H54 (cell line): ENCODE results near the gene MPDZ.
"Not testable (repeated sequence)": the region's sequence is repeated elsewhere in the genome, so short reads cannot be mapped to it uniquely, and the experiment has no call there.

ENCODE experiments used
- DNase-seq: peaks from one replicate; pipeline ENCODE4 v3.0.0; 2011; ENCODE audit warnings: low spot score, mixed read lengths; ENCODE audit not compliant: insufficient read length
- FAIRE-seq: peaks from 3 replicates; lab custom pipeline; 2011; peaks lifted over from hg19 to GRCh38; lab: Jason Lieb, UNC
- POLR2A ChIP-seq: IDR thresholded peaks from 2 replicates; pipeline ENCODE4 v1.6.1; 2011; ENCODE audit warnings: low read depth, mild to moderate bottlenecking, low read length

Gene MPDZ

DNA sequence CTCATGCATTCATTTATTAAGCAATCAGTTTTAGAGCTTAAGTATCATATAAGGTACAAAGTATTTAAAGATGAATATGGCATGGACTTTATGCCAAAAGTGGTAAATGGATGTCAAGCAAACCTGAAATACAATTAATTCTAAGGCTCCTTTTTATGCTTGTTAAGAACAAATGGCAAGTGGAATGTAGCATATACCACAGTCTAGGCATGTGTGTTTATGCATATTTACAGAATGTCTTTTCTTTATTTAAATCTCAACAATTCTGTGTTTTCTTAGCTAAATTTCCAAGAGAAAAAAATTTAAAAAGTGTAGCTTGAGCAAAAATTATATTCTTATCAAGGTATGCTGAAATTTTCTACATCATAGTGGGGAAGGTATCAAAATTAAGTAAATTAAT, 39.8 kb downstream of the MPDZ start:
- DNase-seq (no peak), FAIRE-seq (no peak)
- no peak for TF ChIP-seq POLR2A

DNA sequence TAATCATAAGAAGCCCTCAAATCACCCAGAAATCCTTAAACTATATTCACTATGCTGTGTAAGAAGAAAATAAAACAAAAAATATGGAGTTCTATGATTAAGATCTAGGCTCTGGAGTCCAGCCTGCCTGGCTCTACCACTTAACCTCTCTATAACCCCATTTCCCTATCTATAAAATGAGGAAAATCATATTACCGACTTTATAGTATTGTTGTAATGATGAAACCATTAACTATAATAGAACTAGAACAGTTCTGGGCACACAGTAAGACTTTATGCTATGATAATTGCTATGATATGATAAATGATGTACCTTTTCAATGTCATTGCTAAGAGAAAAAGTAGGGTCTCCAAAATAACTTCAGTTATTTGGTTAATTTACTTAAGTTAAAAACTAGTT, 40.3 kb downstream of the MPDZ start:
- no peak for FAIRE-seq
- TF ChIP-seq POLR2A = no peak

DNA sequence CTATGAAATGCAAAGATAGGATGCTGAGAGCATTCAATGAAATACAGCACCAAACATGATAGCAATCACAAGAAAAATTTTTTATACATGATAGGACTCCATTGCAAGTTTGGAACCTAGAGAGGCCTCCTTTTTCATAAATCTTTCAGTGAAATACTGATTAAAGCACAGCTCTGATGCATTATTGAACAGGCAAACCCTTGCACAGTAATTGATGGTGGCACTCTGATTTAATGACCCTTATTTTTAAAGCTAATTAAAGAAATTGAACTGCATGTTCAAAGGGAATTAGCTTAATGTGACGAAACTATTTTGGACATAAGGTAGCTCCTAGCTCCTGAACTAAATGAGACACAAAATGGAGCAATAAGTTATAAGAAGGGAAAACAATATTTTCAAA, 44.6 kb downstream of the MPDZ start:
- TF ChIP-seq POLR2A = no peak
- no peak for FAIRE-seq
- DNase-seq = no peak

More for the DNA sequence above, 40.3 kb downstream of the MPDZ start:
- DNase-seq = no peak

DNA sequence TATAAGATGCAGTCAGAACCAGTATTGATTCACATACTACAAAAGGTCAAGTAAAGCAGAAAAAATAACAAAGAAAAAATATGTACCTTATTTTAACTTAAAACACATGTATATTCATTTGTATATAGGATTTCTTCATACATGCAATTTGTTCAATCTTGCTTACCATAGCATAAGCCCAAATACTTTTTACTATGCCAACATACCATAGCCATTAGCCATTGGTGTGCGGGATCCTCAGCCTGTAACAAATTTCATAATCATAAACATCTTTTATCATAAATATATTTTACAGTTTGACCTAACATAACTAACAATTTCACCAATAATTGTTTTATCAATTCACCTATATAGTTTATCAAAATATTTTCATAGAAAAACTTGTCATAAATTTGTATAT, 51.1 kb downstream of the MPDZ start:
- no peak for DNase-seq
- TF ChIP-seq POLR2A = no peak
- FAIRE-seq = no peak

DNA sequence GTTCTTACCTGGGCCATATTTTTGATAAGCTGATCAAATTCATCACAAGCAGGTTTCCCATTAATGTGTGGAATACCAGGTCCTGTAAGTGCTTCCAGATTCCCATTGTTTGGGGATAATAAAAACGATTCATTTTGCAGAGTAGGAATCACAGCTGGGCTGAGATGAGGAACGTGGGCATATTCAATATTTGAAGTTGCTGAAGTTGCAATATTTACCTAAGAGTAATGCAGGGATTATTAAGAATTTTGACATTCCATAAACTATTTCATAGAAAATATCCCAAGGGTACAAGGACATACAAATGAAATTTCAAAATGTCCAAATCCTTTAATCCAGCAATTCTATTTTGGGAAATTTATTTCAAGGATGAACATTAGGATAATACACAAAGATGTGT, 55.1 kb downstream of the MPDZ start:
- no peak for TF ChIP-seq POLR2A
- DNase-seq (no peak), FAIRE-seq (no peak)

DNA sequence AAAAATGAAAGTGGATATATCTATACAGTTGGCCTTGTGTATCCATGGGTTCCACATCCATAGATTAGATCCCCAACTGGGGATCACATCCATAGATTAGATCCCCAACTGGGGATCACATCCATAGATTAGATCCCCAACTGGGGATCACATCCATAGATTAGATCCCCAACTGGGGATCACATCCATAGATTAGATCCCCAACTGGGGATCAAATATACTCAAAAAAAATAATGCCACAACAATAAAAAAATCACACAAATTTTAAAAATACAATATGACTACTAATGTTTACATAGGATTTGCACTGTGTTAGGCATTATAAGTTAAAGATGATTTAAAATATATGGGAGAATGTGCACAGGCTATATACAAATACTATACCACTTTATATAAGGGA, 56.8 kb downstream of the MPDZ start:
- FAIRE-seq, DNase-seq: not testable (repeated sequence)

DNA sequence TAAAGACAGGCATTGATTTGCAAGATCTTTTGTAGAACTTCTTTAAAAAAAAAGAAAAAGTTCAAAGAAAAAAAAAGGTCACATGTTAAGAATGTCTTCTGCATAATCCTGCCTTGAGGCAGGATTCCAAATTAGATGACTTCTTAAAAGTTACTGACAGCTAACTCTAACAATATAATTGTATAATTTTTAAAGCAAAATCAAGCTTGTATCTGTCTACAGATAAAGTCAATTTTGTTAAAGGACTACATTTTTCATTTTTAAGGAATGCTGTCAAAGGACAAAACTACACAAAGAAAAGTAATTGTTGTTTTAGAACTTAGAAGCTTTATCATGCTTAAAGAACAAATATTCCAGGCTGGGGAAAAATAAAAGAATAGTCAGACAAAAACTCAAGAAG, 57.8 kb downstream of the MPDZ start:
- DNase-seq (no peak), FAIRE-seq (no peak)
- no peak for TF ChIP-seq POLR2A

DNA sequence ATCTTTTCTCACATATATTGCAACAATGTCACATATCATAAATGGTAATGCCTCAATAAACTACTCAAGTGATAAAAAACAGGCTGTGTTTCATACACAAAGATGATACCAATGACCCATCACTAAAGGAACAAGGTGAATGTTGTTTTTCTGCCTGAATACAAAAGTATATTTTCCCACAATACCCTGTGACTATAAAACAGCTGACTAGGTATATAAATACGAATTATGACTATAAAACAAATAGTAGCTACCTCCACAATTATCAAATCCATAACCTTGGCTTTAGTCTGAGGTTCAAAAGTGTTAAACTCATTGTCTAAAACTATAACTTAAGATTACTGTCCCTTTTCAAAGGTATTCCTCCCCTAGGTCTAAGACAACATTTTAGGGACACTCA, 58.7 kb downstream of the MPDZ start:
- FAIRE-seq (no peak), DNase-seq (no peak)
- no peak for TF ChIP-seq POLR2A

DNA sequence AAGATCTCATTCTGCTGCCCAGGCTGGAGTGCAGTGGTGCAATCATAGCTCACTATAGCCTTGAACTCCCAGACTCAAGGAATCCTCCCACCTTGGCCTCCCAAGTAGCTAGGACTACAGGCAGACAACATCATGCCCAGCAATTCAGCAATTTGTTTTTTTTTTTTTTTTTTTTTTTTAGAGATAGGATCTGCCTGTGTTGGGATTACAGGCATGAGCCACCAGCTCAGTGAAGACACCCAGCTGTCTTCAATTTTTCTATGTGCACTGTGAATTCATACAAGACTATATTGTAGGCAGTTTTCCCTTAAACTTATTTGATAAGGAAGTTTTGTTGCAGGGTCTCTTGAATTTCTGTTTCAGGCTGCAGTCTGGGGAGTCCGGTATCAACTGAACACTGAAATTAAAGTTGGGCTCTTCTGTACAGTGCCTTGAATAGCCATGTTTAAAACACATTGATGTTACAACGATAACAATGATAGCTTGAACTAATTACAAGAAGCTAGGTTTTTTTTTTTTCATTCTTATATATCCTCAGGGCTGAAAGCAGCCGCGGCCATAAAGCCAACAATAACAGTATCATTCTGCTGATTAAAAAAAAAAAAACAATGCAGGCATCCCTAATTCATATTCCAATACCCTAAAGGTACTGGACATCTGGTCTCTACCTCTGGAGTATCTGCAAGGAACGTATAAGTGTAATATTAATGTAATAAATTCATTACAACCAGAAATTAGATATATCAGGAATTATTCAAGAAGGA, 63.5 kb downstream of the MPDZ start:
- no peak for TF ChIP-seq POLR2A
- no peak for FAIRE-seq
- DNase-seq = no peak

DNA sequence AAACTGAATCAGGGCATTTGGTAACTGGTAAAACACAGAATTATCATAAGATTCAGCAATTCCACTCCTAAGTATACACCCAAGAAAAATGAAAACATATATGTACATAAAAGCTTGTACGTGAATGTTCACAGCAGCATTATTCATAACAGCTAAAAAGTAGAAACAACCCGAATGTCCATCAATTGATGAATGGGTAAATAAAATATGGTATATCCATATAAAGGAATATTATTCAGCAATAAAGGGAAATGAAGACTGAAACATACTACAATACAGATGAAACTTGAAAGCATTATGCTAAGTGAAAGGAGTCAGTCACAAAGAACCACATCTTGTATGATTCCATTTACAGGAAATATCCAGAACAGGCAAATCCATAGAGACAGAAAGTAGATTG, 65.5 kb downstream of the MPDZ start:
- no peak for TF ChIP-seq POLR2A
- no peak for DNase-seq
- FAIRE-seq = no peak

DNA sequence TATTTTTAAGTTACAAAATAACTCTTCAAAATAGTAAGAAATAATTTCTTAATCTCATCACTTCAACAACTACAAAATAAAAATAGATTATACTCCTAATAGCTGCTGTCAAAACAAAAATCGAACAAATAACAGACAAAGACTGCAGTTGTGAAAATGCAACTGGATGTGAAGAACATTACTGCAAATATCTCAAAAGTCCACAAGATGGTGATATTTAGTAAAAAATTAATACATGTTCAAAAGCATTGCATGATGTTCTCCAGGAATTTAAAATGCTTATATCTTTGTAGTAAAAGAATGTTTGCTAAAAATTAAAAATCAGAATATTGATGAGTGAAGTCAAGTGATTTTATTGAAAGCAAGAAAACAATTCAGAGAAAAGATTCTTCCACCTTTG, 66.2 kb downstream of the MPDZ start:
- FAIRE-seq (peak; percentile 57), DNase-seq (no peak)
- TF ChIP-seq POLR2A = no peak

DNA sequence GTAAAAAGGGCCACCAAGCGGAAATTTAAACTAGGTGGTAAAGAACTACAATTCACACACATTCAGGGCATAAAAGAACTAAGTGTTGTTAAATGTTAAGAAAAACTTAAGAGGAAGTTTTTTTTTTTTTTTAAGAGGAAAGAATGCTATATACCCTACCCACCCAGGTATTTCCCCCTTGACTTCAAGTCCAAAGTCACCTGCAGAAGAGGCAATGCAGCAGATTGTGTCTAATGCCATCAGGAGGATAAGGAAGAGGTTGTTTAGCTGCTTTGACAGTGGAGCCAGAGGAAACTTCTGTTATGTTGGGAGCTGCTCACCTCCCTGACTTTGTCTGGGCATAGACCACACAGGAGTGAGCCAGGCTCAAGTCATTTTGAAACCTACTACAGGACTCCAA, 69.2 kb downstream of the MPDZ start:
- DNase-seq = no peak
- FAIRE-seq = no peak
- TF ChIP-seq POLR2A = no peak

DNA sequence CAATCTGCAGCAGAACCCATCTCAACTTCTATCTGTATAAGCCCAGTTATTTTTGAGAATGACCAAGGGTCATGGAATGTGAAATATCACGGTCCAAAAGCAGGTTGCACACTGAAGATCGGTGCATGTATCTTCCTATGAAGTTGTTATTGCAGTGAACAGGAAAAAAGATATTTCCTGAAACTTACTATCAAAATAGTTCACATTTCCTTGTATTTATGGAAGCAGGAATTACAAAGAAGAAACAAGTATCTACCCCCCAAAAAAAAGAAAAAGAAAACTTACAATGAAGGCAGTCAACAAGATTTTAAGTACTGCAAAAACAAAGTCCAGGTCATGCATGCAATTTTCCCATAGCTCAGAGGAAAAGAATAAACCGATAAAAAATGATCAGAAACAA, 70.0 kb downstream of the MPDZ start:
- no peak for TF ChIP-seq POLR2A
- DNase-seq (no peak), FAIRE-seq (no peak)

DNA sequence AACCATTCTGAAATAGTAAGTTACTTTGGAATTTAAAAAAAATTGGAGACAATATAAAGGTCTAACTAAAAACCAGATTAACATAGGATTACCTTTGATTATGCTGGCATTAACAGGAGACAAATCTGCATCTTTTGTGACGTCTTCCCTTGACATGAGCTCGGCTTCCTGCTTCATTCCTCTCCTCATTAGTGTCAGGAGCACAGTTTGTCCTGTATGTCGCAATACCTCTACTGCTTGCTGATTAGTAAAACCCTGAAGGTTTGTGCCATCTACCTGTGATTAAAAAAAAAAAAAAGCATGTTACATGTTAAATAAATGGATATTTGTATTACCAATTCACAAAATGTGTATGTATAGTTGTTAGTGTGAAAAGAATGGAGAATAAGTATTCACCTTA, 73.7 kb downstream of the MPDZ start:
- DNase-seq (no peak), FAIRE-seq (no peak)
- TF ChIP-seq POLR2A = no peak

DNA sequence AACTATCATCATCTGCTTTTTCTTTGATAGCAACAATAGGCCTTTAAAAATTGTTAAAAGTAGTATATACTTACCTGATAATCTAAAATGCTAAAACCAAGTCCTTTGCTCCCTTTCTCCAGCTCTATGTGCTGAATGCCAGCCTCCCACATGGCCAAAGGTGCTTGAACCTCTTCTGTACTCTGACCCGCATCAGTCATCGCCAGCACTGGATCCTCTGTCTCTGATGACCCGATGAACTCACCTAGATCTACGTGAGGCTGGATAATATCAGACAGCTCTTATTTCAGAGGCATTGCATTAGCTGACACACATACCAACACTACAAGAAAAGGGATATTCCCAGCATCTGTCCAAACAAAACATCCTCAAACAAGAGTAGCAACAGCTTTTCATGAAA, 89.5 kb downstream of the MPDZ start:
- TF ChIP-seq POLR2A = no peak
- DNase-seq (no peak), FAIRE-seq (no peak)

DNA sequence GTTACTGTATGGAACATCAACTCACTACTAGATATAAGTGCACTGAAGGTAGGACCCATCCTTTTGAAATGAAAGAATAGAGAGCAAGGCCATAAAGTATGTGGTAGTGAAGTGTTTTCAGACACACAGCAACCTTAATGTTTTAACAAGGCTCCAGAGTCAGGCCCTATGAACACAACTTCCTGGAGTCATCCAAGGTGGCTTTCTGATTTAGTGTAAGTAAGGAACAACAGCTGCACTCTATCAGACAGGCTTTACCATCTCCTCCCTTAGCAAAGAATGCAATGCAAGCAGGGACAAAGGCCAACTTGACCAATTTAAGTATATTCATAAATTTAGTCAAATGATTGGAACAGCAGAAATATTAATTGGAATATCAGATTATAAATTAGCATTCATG, 90.1 kb downstream of the MPDZ start:
- DNase-seq (no peak), FAIRE-seq (no peak)
- no peak for TF ChIP-seq POLR2A

DNA sequence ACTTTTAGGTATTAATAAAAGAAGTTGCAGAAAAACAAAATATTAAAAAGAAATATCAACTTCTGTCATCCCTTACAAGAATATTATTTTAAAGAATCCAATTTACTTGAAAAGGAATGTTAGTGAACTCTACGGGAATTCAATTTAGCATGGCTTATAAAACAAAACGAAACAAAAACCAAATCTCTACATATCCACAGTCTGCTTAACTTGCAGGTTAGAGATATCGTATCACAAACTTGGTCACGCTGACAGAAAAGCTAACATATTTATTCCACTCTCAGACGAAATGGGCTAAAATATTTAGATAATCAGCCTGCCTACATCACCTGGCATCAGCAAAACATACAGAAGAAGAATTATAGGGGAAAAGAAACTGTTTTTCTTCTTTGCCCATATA, 92.7 kb downstream of the MPDZ start:
- no peak for FAIRE-seq
- no peak for DNase-seq
- TF ChIP-seq POLR2A = no peak
